Fibroblast of lung (primary cell): ENCODE measurements around the gene CCL20. TPM values are rescaled to one million over a fixed set of nuclear protein-coding genes. Genes with fewer than 3 reads are reported as not detected.
A peak's percentile ranks its signal among the peaks of the same experiment; 100 is the strongest.
"Not testable (repeated sequence)": the region's sequence is repeated elsewhere in the genome, so short reads cannot be mapped to it uniquely, and the experiment has no call there.

Experiments
- DNase-seq, 2 donors: peaks; one replicate each; pipeline versions ENCODE4 v3.0.0 to v3.0.0-alpha.2; 2010; ENCODE audit warnings: low read depth in 2 of 2
- H2AFZ ChIP-seq: 2 replicates; pipeline ENCODE4 v1.5.1; 2012; ENCODE audit warnings: low read length, control low read depth, inconsistent platforms
- H3K27ac ChIP-seq: 2 replicates; pipeline ENCODE4 v1.5.1; 2011; ENCODE audit warnings: low read length, control low read depth; ENCODE audit not compliant: insufficient read depth
- H3K27me3 ChIP-seq: 2 replicates; pipeline ENCODE4 v1.5.1; 2011; ENCODE audit warnings: mild to moderate bottlenecking, low read length; ENCODE audit not compliant: control insufficient read depth, insufficient read depth
- H3K36me3 ChIP-seq: 2 replicates; pipeline ENCODE4 v1.5.1; 2011; ENCODE audit warnings: low read length; ENCODE audit not compliant: control insufficient read depth, insufficient read depth
- H3K4me1 ChIP-seq: 2 replicates; pipeline ENCODE4 v1.5.1; 2011; ENCODE audit warnings: low read length; ENCODE audit not compliant: control insufficient read depth, insufficient read depth; ENCODE audit errors: extremely low read depth
- H3K4me2 ChIP-seq: 2 replicates; pipeline ENCODE4 v1.5.1; 2011; ENCODE audit warnings: low read length, control low read depth; ENCODE audit not compliant: insufficient read depth; ENCODE audit errors: extremely low read depth
- H3K4me3 ChIP-seq, 4 experiments: fragments of 200-600 bp in 1 of 4; sonication (generic) in 1 of 4; replicated peaks in 1 of 4; 2 replicates each; pipeline ENCODE4 v1.5.1; 2011 to 2016; ENCODE audit warnings: low read length in 4 of 4, low read depth in 3 of 4, mild to moderate bottlenecking in 3 of 4, control low read depth in 2 of 4, inconsistent platforms in 1 of 4, mixed read lengths in 1 of 4; ENCODE audit not compliant: insufficient read depth in 1 of 4; ENCODE audit errors: control extremely low read depth in 1 of 4
- H3K79me2 ChIP-seq: 2 replicates; pipeline ENCODE4 v1.5.1; 2012; ENCODE audit warnings: mild to moderate bottlenecking, low read length, inconsistent platforms; ENCODE audit not compliant: control insufficient read depth, insufficient read depth
- H3K9ac ChIP-seq: 2 replicates; pipeline ENCODE4 v1.5.1; 2011; ENCODE audit warnings: mild to moderate bottlenecking, low read length, control low read depth; ENCODE audit not compliant: insufficient read depth
- H3K9me3 ChIP-seq: 2 replicates; pipeline ENCODE4 v1.5.1; 2012; ENCODE audit warnings: low read depth, low read length; ENCODE audit not compliant: control insufficient read depth, insufficient read depth
- H4K20me1 ChIP-seq: 2 replicates; pipeline ENCODE4 v1.5.1; 2011; ENCODE audit warnings: low read length; ENCODE audit not compliant: control insufficient read depth, insufficient read depth; ENCODE audit errors: extremely low read depth
- CTCF ChIP-seq, 2 donors: IDR thresholded peaks in 1 of 2; conservative IDR thresholded peaks in 1 of 2; 1 replicate in 1 of 2; 2 replicates in 1 of 2; pipeline ENCODE4 v1.5.1; 2011 to 2012; ENCODE audit warnings: low read length in 2 of 2, control low read depth in 1 of 2, inconsistent platforms in 1 of 2, low read depth in 1 of 2, mild to moderate bottlenecking in 1 of 2
- EZH2 ChIP-seq: IDR thresholded peaks from 2 replicates; pipeline ENCODE4 v1.5.1; 2012; ENCODE audit warnings: low read length, control low read depth, mild to moderate bottlenecking; ENCODE audit errors: missing control alignments
- polyA plus RNA-seq, 2 donors: library from polyadenylated mRNA; depleted of rRNA in 1 of 2; stranded (reverse) in 1 of 2; unstranded in 1 of 2; fragments of >200 nt; gene quantifications; 2 replicates each; pipeline ENCODE4 v1.2.1, GENCODE V29; 2011 to 2012; ENCODE audit warnings: missing spikeins in 1 of 2
- total RNA-seq: library from RNA; depleted of rRNA; stranded (reverse); fragments of >200 nt; gene quantifications from 2 replicates; pipeline ENCODE4 v1.2.1, GENCODE V29; 2014

Gene CCL20
- total and polyA plus RNA-seq, 2 donors (not counting 1 experiment from before 2014, with no cell fraction given), result 0.23 TPM; not detected in 1

GRCh38 chr2:227789803-227790202 is 23.8 kb upstream of the CCL20 start:
- Histone ChIP-seq H3K9ac (no peak overlapping the region), H3K4me3 (no peak overlapping the region), H3K36me3 (no peaks in the 10 kb centered on the region), H3K79me2 (no peaks in the 10 kb centered on the region), H3K9me3 (no peaks in the 10 kb centered on the region), H4K20me1 (no peaks in the 10 kb centered on the region), H3K27ac (no peak overlapping the region), H3K4me1 (no peaks in the 10 kb centered on the region), H3K4me2 (no peak overlapping the region), H3K27me3 (no peaks in the 10 kb centered on the region), H2AFZ (no peak overlapping the region)
- peak; percentile 6 to 23 for DNase-seq
- TF ChIP-seq CTCF (conservative IDR thresholded peaks at IDR 0.05 in 1 of 2, IDR thresholded peaks at IDR 0.05 in 1 of 2; ENCODE audit: low read depth in 1 of 2, low read length in 2 of 2), result no peak

GRCh38 chr2:227793148-227793712 is 20.4 kb upstream of the CCL20 start:
- no peaks in the 10 kb centered on the region for H3K79me2 ChIP-seq
- H2AFZ ChIP-seq, result no peak overlapping the region
- H3K9ac ChIP-seq, result no peak overlapping the region
- H3K4me1 ChIP-seq, result no peaks in the 10 kb centered on the region
- no peaks in the 10 kb centered on the region for H4K20me1 ChIP-seq
- no peak for DNase-seq
- no peaks in the 10 kb centered on the region for H3K36me3 ChIP-seq
- no peaks in the 10 kb centered on the region for H3K9me3 ChIP-seq
- no peaks in the 10 kb centered on the region for H3K27me3 ChIP-seq
- H3K27ac ChIP-seq, result no peak overlapping the region
- H3K4me3 ChIP-seq, result no peak overlapping the region
- TF ChIP-seq CTCF (conservative IDR thresholded peaks at IDR 0.05 in 1 of 2, IDR thresholded peaks at IDR 0.05 in 1 of 2; ENCODE audit: low read depth in 1 of 2, low read length in 2 of 2) (no peak), EZH2 (no peak)
- no peak overlapping the region for H3K4me2 ChIP-seq

- Histone ChIP-seq H3K36me3 (no peaks in the 10 kb centered on the region), H3K4me2 (no peak overlapping the region), H3K27ac (no peak overlapping the region), H3K4me3 (no peak overlapping the region), H2AFZ (no peak overlapping the region), H3K79me2 (no peaks in the 10 kb centered on the region), H3K27me3 (no peaks in the 10 kb centered on the region), H3K9me3 (no peaks in the 10 kb centered on the region), H3K9ac (no peak overlapping the region), H4K20me1 (no peaks in the 10 kb centered on the region), H3K4me1 (no peaks in the 10 kb centered on the region)
- TF ChIP-seq CTCF (conservative IDR thresholded peaks at IDR 0.05 in 1 of 2, IDR thresholded peaks at IDR 0.05 in 1 of 2; ENCODE audit: low read depth in 1 of 2, low read length in 2 of 2) (no peak), EZH2 (no peak)
- no peak for DNase-seq
Measured at GRCh38 chr2:227796045-227796711, 17.5 kb upstream of the CCL20 start.

GRCh38 chr2:227796768-227797167 is 16.9 kb upstream of the CCL20 start:
- not testable (repeated sequence) for H3K79me2 ChIP-seq, H3K36me3 ChIP-seq, DNase-seq, H4K20me1 ChIP-seq, H3K4me1 ChIP-seq, H3K9ac ChIP-seq, H3K27ac ChIP-seq, H3K27me3 ChIP-seq, H3K4me2 ChIP-seq, H2AFZ ChIP-seq, H3K9me3 ChIP-seq, H3K4me3 ChIP-seq
